ENCODE data around the gene NMRAL1. TPM values are rescaled to one million over a fixed set of nuclear protein-coding genes. Genes with fewer than 3 reads are reported as not detected.

The NMRAL1 gene
- total RNA-seq, 2 donors from 2014 or later: 56.9 to 75.2 TPM

- 97% methylated on average over 2 of the region's 2 CpGs; no CpG with 5 or more reads in 1 of the 2 experiments for WGBS, 2 experiments (ENCODE audit: insufficient coverage in 1 of 2, insufficient read length in 1 of 2)
- Histone ChIP-seq H3K9ac (ENCODE audit: extremely low read depth, low read length, poor library complexity, severe bottlenecking) (no peak overlapping the region), H3K27ac (ENCODE audit: low read depth, low read length) (no peak overlapping the region), H3K27me3 (ENCODE audit: control insufficient read depth, insufficient read depth, low read length, poor library complexity, severe bottlenecking) (no peaks in the 10 kb centered on the region), H3K9me3 (ENCODE audit: control insufficient read depth, low read length) (no peaks in the 10 kb centered on the region), H3K36me3 (ENCODE audit: control insufficient read depth, insufficient read depth, low read length) (peaks cover 14% of the 10 kb centered on the region), H3K4me3 (ENCODE audit: low read length) (no peak overlapping the region), H3K4me1 (ENCODE audit: control insufficient read depth, insufficient read depth, low read length) (no peaks in the 10 kb centered on the region)
- Mint-ChIP-seq H3K9me3 (no peaks in the 10 kb centered on the region), H3K4me1 (peaks cover 16% of the 10 kb centered on the region), H3K4me3 (no peak overlapping the region), H3K27me3 (ENCODE audit: insufficient read depth) (no peaks in the 10 kb centered on the region), H3K27ac (no peak overlapping the region), H3K36me3 (ENCODE audit: low read depth) (peaks cover 9% of the 10 kb centered on the region)
- no peak for DNase-seq
- TF ChIP-seq CTCF (conservative IDR thresholded peaks at IDR 0.05): no peak
Observed at GRCh38 chr16:4481526-4481925, 7.1 kb upstream of the NMRAL1 start.

DNA sequence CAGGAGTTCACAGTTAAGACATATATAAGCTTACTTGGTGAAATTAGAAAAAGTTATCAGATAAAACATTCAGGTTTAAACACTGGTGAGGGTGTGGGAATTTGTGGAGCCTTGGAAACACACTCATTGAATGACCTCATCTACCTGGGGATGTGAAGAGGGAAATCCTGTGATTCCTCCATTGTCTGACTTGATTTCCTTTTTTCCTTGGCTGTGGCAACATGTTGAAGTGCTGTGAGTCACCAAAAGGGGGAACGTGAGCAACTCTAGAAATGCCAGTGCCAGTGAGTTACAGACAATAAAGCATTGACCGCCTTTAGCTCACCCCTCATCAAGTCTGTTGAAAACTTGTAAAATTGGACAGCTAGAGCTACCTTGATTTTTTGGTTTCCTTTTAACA is 3.5 kb upstream of the NMRAL1 start:
- Mint-ChIP-seq H3K4me1 (peaks cover 11% of the 10 kb centered on the region), H3K9me3 (peaks cover 12% of the 10 kb centered on the region), H3K27me3 (ENCODE audit: insufficient read depth) (peaks cover 6% of the 10 kb centered on the region), H3K27ac (no peak overlapping the region), H3K4me3 (peak overlapping the region; percentile 67), H3K36me3 (ENCODE audit: low read depth) (peaks cover 8% of the 10 kb centered on the region)
- Histone ChIP-seq H3K9me3 (ENCODE audit: control insufficient read depth, low read length) (peaks cover 7% of the 10 kb centered on the region), H3K4me3 (ENCODE audit: low read length) (no peak overlapping the region), H3K27ac (ENCODE audit: low read depth, low read length) (no peak overlapping the region), H3K9ac (ENCODE audit: extremely low read depth, low read length, poor library complexity, severe bottlenecking) (no peak overlapping the region), H3K36me3 (ENCODE audit: control insufficient read depth, insufficient read depth, low read length) (no peaks in the 10 kb centered on the region), H3K4me1 (ENCODE audit: control insufficient read depth, insufficient read depth, low read length) (no peaks in the 10 kb centered on the region), H3K27me3 (ENCODE audit: control insufficient read depth, insufficient read depth, low read length, poor library complexity, severe bottlenecking) (no peaks in the 10 kb centered on the region)
- WGBS, 2 experiments (ENCODE audit: insufficient coverage in 1 of 2, insufficient read length in 1 of 2): 77 to 83% methylated on average over 1 to 2 of the region's 2 CpGs
- DNase-seq: peak; percentile 66
- peak; percentile 62 for TF ChIP-seq CTCF (conservative IDR thresholded peaks at IDR 0.05)

GRCh38 chr16:4475880-4476788 is 1.7 kb upstream of the NMRAL1 start, which contains the start of gene HMOX2:
TSS of gene HMOX2 (plus strand) at chr16:4476398. CDS start at chr16:4505525, 29,127 bp downstream.
- Histone ChIP-seq H3K4me3 (ENCODE audit: low read length) (peak within 1 kb of the TSS; percentile 90), H3K9ac (ENCODE audit: extremely low read depth, low read length, poor library complexity, severe bottlenecking) (peak within 1 kb of the TSS; percentile 59), H3K27ac (ENCODE audit: low read depth, low read length) (no peak within 1 kb of the TSS), H3K9me3 (ENCODE audit: control insufficient read depth, low read length) (peaks cover 7% of the 10 kb centered on the region), H3K36me3 (ENCODE audit: control insufficient read depth, insufficient read depth, low read length) (no peaks in the 10 kb centered on the region), H3K27me3 (ENCODE audit: control insufficient read depth, insufficient read depth, low read length, poor library complexity, severe bottlenecking) (no peaks in the 10 kb centered on the region), H3K4me1 (ENCODE audit: control insufficient read depth, insufficient read depth, low read length) (no peaks in the 10 kb centered on the region)
- H3K4me3 Mint-ChIP-seq: peak within 1 kb of the TSS; percentile 68
- H3K36me3 Mint-ChIP-seq (ENCODE audit: low read depth): peaks cover 11% of the 10 kb centered on the region
- peaks cover 6% of the 10 kb centered on the region for H3K27me3 Mint-ChIP-seq (ENCODE audit: insufficient read depth)
- TF ChIP-seq CTCF (conservative IDR thresholded peaks at IDR 0.05): peak; percentile 66
- 12 to 19% methylated on average over 44 to 70 of the region's 70 CpGs for WGBS, 2 experiments (ENCODE audit: insufficient coverage in 1 of 2, insufficient read length in 1 of 2)
- H3K9me3 Mint-ChIP-seq: peaks cover 12% of the 10 kb centered on the region
- H3K4me1 Mint-ChIP-seq: peaks cover 7% of the 10 kb centered on the region
- peak; percentile 99 for DNase-seq
- peak within 1 kb of the TSS; percentile 85 for H3K27ac Mint-ChIP-seq

Measured in endodermal cell (in vitro differentiated cells).